ENCODE data around the gene RRAS. TPM values are rescaled to one million over a fixed set of nuclear protein-coding genes. Genes with fewer than 3 reads are reported as not detected.

The RRAS gene
- total RNA-seq, 1 donor, result 44.5 TPM

- DNase-seq (ENCODE audit: low read depth), result no peak
- H3K4me3 ChIP-seq (ENCODE audit: low read depth, low read length), result no peak overlapping the region
- TF ChIP-seq CTCF (IDR thresholded peaks at IDR 0.05; ENCODE audit: insufficient read depth, low read depth, low read length), result no peak
These were observed 6.1 kb upstream of the RRAS start for GRCh38 chr19:49645995-49646394.

- TF ChIP-seq CTCF (IDR thresholded peaks at IDR 0.05; ENCODE audit: insufficient read depth, low read depth, low read length), result no peak
- no peak for DNase-seq (ENCODE audit: low read depth)
These were observed 5.6 kb upstream of the RRAS start for GRCh38 chr19:49645592-49645991.

GRCh38 chr19:49643466-49643865 is 3.5 kb upstream of the RRAS start:
- no peak for DNase-seq (ENCODE audit: low read depth)
- TF ChIP-seq CTCF (IDR thresholded peaks at IDR 0.05; ENCODE audit: insufficient read depth, low read depth, low read length), result no peak
- peak overlapping the region; percentile 10 for H3K4me3 ChIP-seq (ENCODE audit: low read depth, low read length)

More at GRCh38 chr19:49645592-49645991, 5.6 kb upstream of the RRAS start:
- H3K4me3 ChIP-seq (ENCODE audit: low read depth, low read length), result no peak overlapping the region

GRCh38 chr19:49642492-49643035 is 2.6 kb upstream of the RRAS start:
- DNase-seq (ENCODE audit: low read depth), result peak; percentile 24
- TF ChIP-seq CTCF (IDR thresholded peaks at IDR 0.05; ENCODE audit: insufficient read depth, low read depth, low read length), result no peak
- H3K4me3 ChIP-seq (ENCODE audit: low read depth, low read length), result peak overlapping the region; percentile 95

- H3K4me3 ChIP-seq (ENCODE audit: low read depth, low read length), result peak within 1 kb of the TSS; percentile 95
- DNase-seq (ENCODE audit: low read depth), result peak; percentile 99
- no peak for TF ChIP-seq CTCF (IDR thresholded peaks at IDR 0.05; ENCODE audit: insufficient read depth, low read depth, low read length)
These were observed 1.9 kb upstream of the RRAS start, which contains the start of gene SCAF1 for GRCh38 chr19:49641688-49642491. Gene SCAF1, plus strand, starts transcription at chr19:49642209. Its CDS starts 2,818 bp downstream, at chr19:49645027.

GRCh38 chr19:49639401-49640112 is 386 bp downstream of the RRAS start:
- no peak for DNase-seq (ENCODE audit: low read depth)
- TF ChIP-seq CTCF (IDR thresholded peaks at IDR 0.05; ENCODE audit: insufficient read depth, low read depth, low read length), result no peak
- H3K4me3 ChIP-seq (ENCODE audit: low read depth, low read length), result peak overlapping the region; percentile 84

All from fibroblast of villous mesenchyme (primary cell).